Metanephros (tissue), 2 donors: ENCODE measurements around the gene C19orf53. TPM values are rescaled to one million over a fixed set of nuclear protein-coding genes. Genes with fewer than 3 reads are reported as not detected.

Source experiments
- small RNA-seq: library from RNA; depleted of rRNA; stranded (forward); fragments of <200 nt; gene quantifications from one replicate; pipeline ENCODE3, GENCODE V24; 2014; ENCODE audit warnings: low replicate concordance
- total RNA-seq: library from RNA; depleted of rRNA; stranded (reverse); fragments of >200 nt; gene quantifications from one replicate; pipeline ENCODE4 v1.2.3, GENCODE V29; 2014

The C19orf53 gene
- total RNA-seq = 48.1 TPM

DNA sequence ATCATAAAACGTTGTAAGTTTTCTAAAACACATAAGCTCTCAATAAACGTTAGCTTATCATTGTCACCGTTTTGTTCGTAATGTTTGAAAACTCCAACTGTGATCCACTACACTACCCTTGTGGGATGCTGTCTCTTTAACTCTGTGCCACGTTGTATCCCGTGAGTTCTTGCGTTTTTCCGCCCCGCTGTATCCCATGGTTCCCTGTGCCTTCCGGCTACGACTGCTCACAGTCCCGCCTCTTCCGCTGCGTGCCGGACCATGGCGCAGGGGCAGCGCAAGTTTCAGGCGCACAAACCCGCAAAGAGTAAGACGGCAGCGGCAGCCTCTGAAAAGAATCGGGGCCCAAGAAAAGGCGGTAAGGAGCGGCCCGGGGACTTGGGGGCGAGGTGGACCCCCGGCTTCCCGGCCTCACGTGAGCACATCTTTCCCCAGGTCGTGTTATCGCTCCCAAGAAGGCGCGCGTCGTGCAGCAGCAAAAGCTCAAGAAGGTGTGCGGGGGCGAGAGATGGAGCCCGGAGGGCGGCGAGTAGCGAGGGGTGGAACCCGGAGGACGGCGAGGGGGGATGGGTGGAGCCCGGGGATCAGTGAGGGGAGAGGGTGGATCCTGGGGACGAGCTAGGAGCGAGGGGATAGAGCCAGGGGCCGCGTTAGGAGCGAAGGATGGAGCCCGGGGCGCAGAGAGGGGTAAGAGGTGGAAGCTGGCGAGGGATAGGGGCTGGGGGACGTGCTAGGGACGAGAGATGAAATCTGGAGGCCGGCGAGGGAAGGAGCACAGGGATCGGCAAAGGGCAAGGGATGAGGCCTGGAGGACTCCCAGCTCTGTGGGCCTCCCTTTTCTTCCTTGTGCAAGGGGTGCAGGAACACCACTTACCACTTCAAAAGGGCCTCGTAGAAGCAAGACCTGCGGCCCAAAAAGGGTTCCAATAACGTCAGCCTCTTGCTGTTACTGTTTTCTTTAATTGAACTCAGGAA lies at the start of gene C19orf53:
Gene C19orf53 (plus strand): TSS at position 240 of the 975 bp plus-strand sequence. CDS start 22 bp downstream, at position 262.

GRCh38 chr19:13764101-13764807 lies 10.0 kb upstream of the C19orf53 start, which contains the start of gene MRI1:
Gene MRI1 (plus strand): TSS chr19:13764522. CDS start chr19:13764589, 67 bp downstream.

GRCh38 chr19:13794757-13795589 lies 20.7 kb downstream of the C19orf53 start, which contains the start of gene ZSWIM4:
Gene ZSWIM4 (plus strand): TSS chr19:13795443. CDS start chr19:13795649, 206 bp downstream.

Small RNA genes lying within 50 kb of the gene (small RNA-seq; reads per million reads assigned to genes)
- not detected for gene RN7SL619P

Other genes with a start within 250 kb of the C19orf53 start
- gene MRI1, start 9.9 kb upstream of the C19orf53 start, total RNA-seq = 67.3 TPM
- 15.9 TPM for gene ZSWIM4, start 21.0 kb downstream of the C19orf53 start, total RNA-seq
- not detected for gene NANOS3, start 102.7 kb downstream of the C19orf53 start, total RNA-seq
- 4.2 TPM for gene BRME1, start 131.7 kb downstream of the C19orf53 start, total RNA-seq
- gene CC2D1A, start 131.7 kb downstream of the C19orf53 start, total RNA-seq = 19.6 TPM
- 0.76 TPM for gene PODNL1, start 164.0 kb downstream of the C19orf53 start, total RNA-seq
- gene DCAF15, start 178.1 kb downstream of the C19orf53 start, total RNA-seq = 23.9 TPM
- 14.8 TPM for gene RFX1, start 231.9 kb downstream of the C19orf53 start, total RNA-seq